T-cell (primary cell): ENCODE measurements around the gene NLRC4. TPM values are rescaled to one million over a fixed set of nuclear protein-coding genes. Genes with fewer than 3 reads are reported as not detected.

Experiments used
- ATAC-seq, 4 experiments: fragments of 200-7000 bp in 3 of 4; fragments of 150-1000 bp in 1 of 4; cut with Tn5 transposase; replicated peaks in 1 of 4; 1 replicate in 3 of 4; 2 replicates in 1 of 4; pipeline ENCODE4 v1.10.0; 2021; ENCODE audit warnings: moderate library complexity in 3 of 4, mild to moderate bottlenecking in 2 of 4, moderate number of reproducible peaks in 1 of 4
- CTCF ChIA-PET, 2 donors: fragments of 300-600 bp; sonication (Branson Sonifier 250); formaldehyde crosslinking; loops; one replicate each; lab custom pipeline; 2022; ENCODE audit warnings: antibody characterized with exemption in 2 of 2; lab: Charles Lee
- POLR2A ChIA-PET, 2 donors: fragments of 300-600 bp; sonication (Branson Sonifier 250); formaldehyde crosslinking; loops; one replicate each; lab custom pipeline; 2022; ENCODE audit warnings: antibody characterized with exemption in 2 of 2; lab: Charles Lee
- DNase-seq, 35 experiments: peaks; one replicate each; pipeline versions ENCODE4 v3.0.0 to v3.0.0-alpha.2; 2013 to 2023
- H3K27ac ChIP-seq: one replicate; pipeline ENCODE4 v1.5.1; 2013; ENCODE audit warnings: low read length
- H3K27me3 ChIP-seq, 2 experiments: replicated peaks in 1 of 2; 1 replicate in 1 of 2; 2 replicates in 1 of 2; pipeline versions ENCODE4 v1.6.1 to v1.7.0; 2013; ENCODE audit warnings: low read length in 1 of 2, mixed read lengths in 1 of 2; ENCODE audit not compliant: control insufficient read depth in 2 of 2, insufficient read depth in 2 of 2; ENCODE audit errors: extremely low read depth in 1 of 2
- H3K36me3 ChIP-seq, 2 donors: 1 replicate in 1 of 2; 2 replicates in 1 of 2; pipeline versions ENCODE4 v1.6.1 to v1.7.0; 2013; ENCODE audit warnings: low read length in 1 of 2; ENCODE audit not compliant: control insufficient read depth in 2 of 2, insufficient read depth in 1 of 2; ENCODE audit errors: extremely low read depth in 1 of 2
- H3K4me1 ChIP-seq, 2 experiments: 1 replicate in 1 of 2; 2 replicates in 1 of 2; pipeline versions ENCODE4 v1.6.1 to v1.7.0; 2013; ENCODE audit warnings: low read length in 2 of 2, mixed read lengths in 1 of 2; ENCODE audit not compliant: insufficient read depth in 2 of 2, control insufficient read depth in 1 of 2; ENCODE audit errors: extremely low read depth in 1 of 2
- H3K4me3 ChIP-seq, 2 donors: 1 replicate in 1 of 2; 2 replicates in 1 of 2; pipeline versions ENCODE4 v1.5.1 to v1.7.0; 2013; ENCODE audit warnings: mild to moderate bottlenecking in 2 of 2, low read length in 1 of 2, moderate library complexity in 1 of 2; ENCODE audit not compliant: control insufficient read depth in 1 of 2; ENCODE audit errors: extremely low read depth in 1 of 2
- H3K9me3 ChIP-seq: 2 replicates; pipeline ENCODE4 v1.7.0; 2013
- H3K27ac Mint-ChIP-seq, 2 donors: one replicate each; pipeline ENCODE4 v1.8.0; 2020 to 2021; ENCODE audit warnings: mild to moderate bottlenecking in 2 of 2, mixed read lengths in 2 of 2
- H3K27me3 Mint-ChIP-seq, 2 donors: one replicate each; pipeline ENCODE4 v1.8.0; 2021 to 2022; ENCODE audit warnings: mixed read lengths in 2 of 2
- H3K36me3 Mint-ChIP-seq: one replicate; pipeline ENCODE4 v1.8.0; 2021; ENCODE audit warnings: mixed read lengths
- H3K4me1 Mint-ChIP-seq, 3 donors: one replicate each; pipeline ENCODE4 v1.8.0; 2020 to 2022; ENCODE audit warnings: mixed read lengths in 3 of 3, mild to moderate bottlenecking in 1 of 3
- H3K4me3 Mint-ChIP-seq, 3 donors: one replicate each; pipeline ENCODE4 v1.8.0; 2020 to 2022; ENCODE audit warnings: mild to moderate bottlenecking in 3 of 3, mixed read lengths in 3 of 3, moderate library complexity in 3 of 3
- H3K9me3 Mint-ChIP-seq, 3 donors: one replicate each; pipeline ENCODE4 v1.8.0; 2020 to 2022; ENCODE audit warnings: mixed read lengths in 3 of 3
- WGBS: methylation state at CpG from one replicate; pipeline ENCODE4 v1.1.5; 2013; ENCODE audit warnings: missing lambda C conversion rate; ENCODE audit not compliant: insufficient coverage; 5-methylcytosine and 5-hydroxymethylcytosine counted together
- total RNA-seq, 35 experiments: library from RNA in 6 of 35; stranded (reverse) in 6 of 35; fragments of 120-200 nt in 1 of 35; gene quantifications; one replicate each; pipeline versions ENCODE4 v1.2.1 to v1.2.4 and lab custom pipeline; 2013 to 2026

The NLRC4 gene
- total RNA-seq, 5 donors from 2014 or later (not counting 1 experiment from before 2014, with no cell fraction given) = 0.13 to 0.20 TPM; not detected in 3

DNA sequence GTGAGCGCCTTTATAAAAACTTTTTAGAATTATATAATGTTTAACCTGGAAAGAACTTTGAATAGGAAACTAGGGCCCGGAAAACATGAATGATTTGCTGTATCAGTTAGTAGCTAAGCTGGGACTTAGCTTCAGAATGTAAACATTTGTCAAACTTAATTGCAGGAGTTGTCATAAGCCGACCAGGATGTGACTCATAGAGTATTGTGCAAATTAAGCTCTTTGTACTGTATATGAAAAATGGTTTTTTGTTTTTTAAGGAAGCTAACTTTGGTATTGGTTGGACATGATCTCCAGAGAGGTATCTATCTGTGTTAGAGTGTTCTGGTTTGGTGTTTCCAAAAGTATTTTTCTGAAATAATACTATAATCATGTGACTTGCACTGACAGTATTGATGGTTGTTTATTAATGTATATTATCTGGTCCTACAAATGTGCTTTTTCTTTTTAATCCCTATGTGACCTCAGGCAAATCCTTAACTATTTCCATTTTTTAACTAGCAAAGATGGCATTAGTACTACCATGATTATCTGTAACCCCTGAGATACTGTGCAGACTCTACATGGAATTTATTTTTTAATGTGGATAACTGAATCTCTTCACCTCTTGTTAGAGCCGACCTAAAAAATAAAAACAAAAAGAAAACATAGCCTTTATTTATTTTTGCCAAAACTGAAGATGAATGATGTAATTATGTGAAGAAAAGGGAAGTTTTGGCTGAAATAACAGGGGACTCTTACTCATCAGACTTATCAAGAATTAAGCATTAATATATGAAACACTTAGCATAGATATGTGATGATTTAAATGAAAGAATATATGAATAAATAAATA is 24.7 kb upstream of the NLRC4 start:
- no peak for DNase-seq
- ChIA-PET CTCF (no interaction called here), POLR2A (interaction anchor here (0.5 to 0.6 kb wide), 2 partner anchors 134 to 137 kb away, joined by 3 to 7 read pairs; no protein-coding TSS in a partner anchor)
- Histone ChIP-seq H3K4me3 (no peak overlapping the region), H3K36me3 (peaks cover 0 to 20% of the 10 kb centered on the region in 2 donors), H3K9me3 (no peaks in the 10 kb centered on the region), H3K4me1 (peaks cover 0 to 10% of the 10 kb centered on the region in 2 experiments), H3K27me3 (no peaks in the 10 kb centered on the region), H3K27ac (no peak overlapping the region)
- 100% methylated on average over 1 of the region's 4 CpGs for WGBS
- Mint-ChIP-seq H3K36me3 (peaks cover 28% of the 10 kb centered on the region), H3K27me3 (no peaks in the 10 kb centered on the region), H3K4me1 (peaks cover 41 to 45% (median 44%) of the 10 kb centered on the region in 3 donors), H3K9me3 (no peaks in the 10 kb centered on the region), H3K4me3 (no peak overlapping the region), H3K27ac (peak overlapping the region; percentile 5 to 56)
- peak in 1 of 4 experiments; percentile 50 for ATAC-seq

DNA sequence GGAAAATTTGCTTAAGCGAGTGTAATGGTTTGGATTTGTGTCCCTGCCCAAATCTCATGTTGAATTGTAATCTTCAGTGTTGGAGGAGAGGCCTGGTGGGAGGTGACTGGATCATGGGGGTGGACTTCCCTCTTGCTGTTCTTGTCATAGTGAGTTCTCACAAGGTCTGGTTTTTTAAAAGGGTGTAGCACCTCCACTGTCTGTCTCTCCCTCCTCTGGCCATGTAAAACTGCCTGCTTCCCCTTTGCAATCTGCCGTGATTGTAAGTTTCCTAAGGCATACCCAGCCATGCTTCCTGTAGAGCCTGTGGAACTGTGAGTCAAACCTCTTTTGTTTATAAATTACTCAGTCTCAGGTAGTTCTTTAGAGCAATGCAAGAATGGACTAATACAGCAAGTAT is 19.6 kb upstream of the NLRC4 start:
- 89% methylated on average over 1 of the region's 2 CpGs for WGBS
- Histone ChIP-seq H3K4me1 (peaks cover 0 to 38% of the 10 kb centered on the region in 2 experiments), H3K27me3 (no peaks in the 10 kb centered on the region), H3K9me3 (no peaks in the 10 kb centered on the region), H3K27ac (no peak overlapping the region), H3K36me3 (peaks cover 0 to 12% of the 10 kb centered on the region in 2 donors), H3K4me3 (no peak overlapping the region)
- ATAC-seq = no peak
- CTCF ChIA-PET = no interaction called here
- Mint-ChIP-seq H3K9me3 (no peaks in the 10 kb centered on the region), H3K4me3 (peak overlapping the region in 2 of 3 donors; percentile 1 to 2), H3K27me3 (no peaks in the 10 kb centered on the region), H3K36me3 (peaks cover 43% of the 10 kb centered on the region), H3K27ac (no peak overlapping the region), H3K4me1 (peaks cover 65 to 70% (median 67%) of the 10 kb centered on the region in 3 donors)
- DNase-seq = no peak
- POLR2A ChIA-PET = interaction anchor here in 1 of 2 donors (0.6 kb wide), 1 partner anchor 276 kb away, joined by 5 read pairs; no protein-coding TSS in a partner anchor

DNA sequence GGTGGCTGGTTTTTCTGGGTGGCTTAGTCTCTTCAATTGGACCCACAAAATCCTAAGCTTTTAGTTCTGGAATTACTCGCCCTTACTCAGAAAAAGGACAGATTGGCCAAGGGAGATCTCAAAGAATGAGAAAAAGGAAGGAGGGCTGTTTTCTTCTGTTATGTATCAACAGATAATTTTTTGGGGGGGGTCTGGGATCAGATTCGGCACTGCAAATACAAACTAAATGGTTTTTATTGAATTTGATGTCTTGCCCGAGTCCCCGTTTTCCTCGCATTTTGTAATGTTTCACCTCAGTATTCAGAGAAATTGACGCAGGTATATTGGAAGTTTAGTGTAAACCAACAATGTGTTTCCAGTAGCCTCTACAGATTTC is 13.8 kb upstream of the NLRC4 start:
- H3K4me3 Mint-ChIP-seq = peak overlapping the region; percentile 84 to 94 (median 91)
- ATAC-seq = no peak

DNA sequence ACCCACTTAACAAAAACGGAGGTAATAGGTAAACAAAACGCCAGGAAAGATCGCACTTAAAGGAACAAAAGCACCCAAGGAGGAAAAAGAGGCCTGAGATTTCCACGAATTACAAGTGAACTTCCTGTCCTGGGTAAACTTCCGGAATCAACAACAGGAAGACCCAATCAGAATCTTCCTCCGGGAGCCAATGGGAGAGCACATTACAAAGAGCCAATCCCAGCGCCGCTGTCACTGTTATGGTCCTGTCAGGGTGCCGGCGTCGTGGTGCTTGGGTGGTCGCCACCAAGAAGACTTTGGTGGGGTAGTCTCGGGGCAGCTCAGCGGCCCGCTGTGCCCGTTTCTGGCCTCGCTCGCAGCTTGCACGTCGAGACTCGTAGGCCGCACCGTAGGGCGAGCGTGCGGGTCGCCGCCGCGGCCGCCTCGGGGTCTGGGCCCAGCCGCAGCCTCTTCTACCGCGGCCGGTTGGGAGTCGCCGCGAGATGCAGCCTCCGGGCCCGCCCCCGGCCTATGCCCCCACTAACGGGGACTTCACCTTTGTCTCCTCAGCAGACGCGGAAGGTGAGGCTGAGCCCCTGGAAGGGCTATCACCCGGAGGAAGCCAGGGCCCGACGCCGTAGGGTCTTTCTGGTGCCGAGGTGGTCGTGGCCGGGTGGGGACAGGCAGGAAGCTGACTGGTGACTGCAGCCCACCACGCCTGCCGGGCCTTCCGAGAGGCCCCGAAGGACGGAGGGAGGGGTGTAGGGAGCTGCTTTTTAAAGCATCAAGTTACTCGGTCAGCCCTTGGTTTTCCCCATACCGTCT is 13.2 kb upstream of the NLRC4 start, which contains the start of gene YIPF4:
Gene YIPF4 (plus strand): TSS at position 231 of the 804 bp plus-strand sequence. CDS start 252 bp downstream, at position 483.
- peaks cover 30 to 41% (median 31%) of the 10 kb centered on the region in 3 donors for H3K4me1 Mint-ChIP-seq
- H3K27ac ChIP-seq = peak within 1 kb of the TSS; percentile 90
- H3K4me3 ChIP-seq = peak within 1 kb of the TSS; percentile 89 to 92
- POLR2A ChIA-PET = interaction anchor here in 1 of 2 donors (0.5 kb wide), 1 partner anchor 13 kb away, joined by 3 read pairs; no protein-coding TSS in a partner anchor
- H3K9me3 ChIP-seq = no peaks in the 10 kb centered on the region
- peaks cover 12% of the 10 kb centered on the region for H3K36me3 Mint-ChIP-seq
- H3K4me3 Mint-ChIP-seq = peak within 1 kb of the TSS; percentile 84 to 94 (median 91)
- no peaks in the 10 kb centered on the region for H3K9me3 Mint-ChIP-seq
- CTCF ChIA-PET = interaction anchor here (0.6 to 1.1 kb wide), 2 partner anchors 112 to 222 kb away, joined by 3 to 4 read pairs; partner anchors contain the start of gene SLC30A6 (in 1 of the 2)
- H3K27ac Mint-ChIP-seq = peak within 1 kb of the TSS; percentile 98 to 100
- peaks cover 5 to 34% of the 10 kb centered on the region in 2 experiments for H3K4me1 ChIP-seq
- H3K27me3 ChIP-seq = no peaks in the 10 kb centered on the region
- H3K27me3 Mint-ChIP-seq = no peaks in the 10 kb centered on the region
- ATAC-seq (peak; percentile 97 to 98 (median 97)), DNase-seq (peak; percentile 68 to 94 (median 84))
- 0% methylated on average over 53 of the region's 59 CpGs for WGBS
- H3K36me3 ChIP-seq = peaks cover 0 to 9% of the 10 kb centered on the region in 2 donors

More for the DNA sequence above, 13.8 kb upstream of the NLRC4 start:
- WGBS = no CpG with 5 or more reads among the region's 6 CpGs
- CTCF ChIA-PET = interaction anchor here (0.6 to 1.1 kb wide), 2 partner anchors 113 to 223 kb away, joined by 3 to 4 read pairs; partner anchors contain the start of gene SLC30A6 (in 1 of the 2)
- peak overlapping the region; percentile 89 to 98 for H3K27ac Mint-ChIP-seq
- Histone ChIP-seq H3K4me3 (peak overlapping the region; percentile 89 to 92), H3K27ac (peak overlapping the region; percentile 90), H3K4me1 (peaks cover 5 to 35% of the 10 kb centered on the region in 2 experiments), H3K36me3 (peaks cover 0 to 9% of the 10 kb centered on the region in 2 donors), H3K27me3 (no peaks in the 10 kb centered on the region), H3K9me3 (no peaks in the 10 kb centered on the region)
- no peaks in the 10 kb centered on the region for H3K9me3 Mint-ChIP-seq
- H3K36me3 Mint-ChIP-seq = peaks cover 17% of the 10 kb centered on the region
- H3K4me1 Mint-ChIP-seq = peaks cover 35 to 47% (median 37%) of the 10 kb centered on the region in 3 donors
- POLR2A ChIA-PET = interaction anchor here in 1 of 2 donors (0.5 kb wide), 1 partner anchor 13 kb away, joined by 3 read pairs; no protein-coding TSS in a partner anchor
- DNase-seq = no peak
- no peaks in the 10 kb centered on the region for H3K27me3 Mint-ChIP-seq

DNA sequence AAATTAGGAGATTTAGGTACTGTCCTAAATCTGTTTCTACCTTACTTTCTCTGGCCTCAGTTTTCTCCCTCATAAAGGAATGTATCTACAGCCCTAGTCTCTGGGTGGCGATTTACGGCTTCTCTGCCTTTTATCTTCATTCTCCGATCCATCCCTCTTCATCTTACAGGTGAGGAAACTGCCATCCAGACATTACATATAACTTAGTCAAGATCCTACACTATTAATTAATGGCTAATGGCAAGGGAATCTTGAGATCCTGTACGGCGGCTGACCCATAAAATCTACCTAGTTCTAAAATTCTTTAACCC is 12.6 kb upstream of the NLRC4 start:
- CTCF ChIA-PET = no interaction called here
- H3K4me1 Mint-ChIP-seq = peaks cover 30 to 39% (median 30%) of the 10 kb centered on the region in 3 donors
- peak overlapping the region; percentile 98 to 100 for H3K27ac Mint-ChIP-seq
- Histone ChIP-seq H3K4me1 (peaks cover 5 to 34% of the 10 kb centered on the region in 2 experiments), H3K27ac (peak overlapping the region; percentile 90), H3K36me3 (peaks cover 0 to 6% of the 10 kb centered on the region in 2 donors), H3K4me3 (peak overlapping the region; percentile 89 to 92), H3K27me3 (no peaks in the 10 kb centered on the region), H3K9me3 (no peaks in the 10 kb centered on the region)
- no peaks in the 10 kb centered on the region for H3K9me3 Mint-ChIP-seq
- whole genome bisulfite sequencing = 100% methylated on average over 1 of the region's 5 CpGs
- POLR2A ChIA-PET = no interaction called here
- H3K4me3 Mint-ChIP-seq = peak overlapping the region; percentile 84 to 94 (median 91)
- no peak for DNase-seq
- no peaks in the 10 kb centered on the region for H3K27me3 Mint-ChIP-seq
- peaks cover 10% of the 10 kb centered on the region for H3K36me3 Mint-ChIP-seq
- no peak for ATAC-seq
